Stimulated activated CD4-positive, alpha-beta T cell treated with anti-CD3 and anti-CD28 coated beads, Interleukin-2, amount 100 ng/mL, for 48 hours (primary cell): ENCODE data around the gene KMT2B.
A peak's percentile ranks its signal among the peaks of the same experiment; 100 is the strongest.
"Not testable (repeated sequence)": the region's sequence is repeated elsewhere in the genome, so short reads cannot be mapped to it uniquely, and the experiment has no call there.

Source experiments
- DNase-seq, 2 donors: peaks; one replicate each; pipeline ENCODE4 v3.0.0-alpha.2; 2020

Gene KMT2B

DNA sequence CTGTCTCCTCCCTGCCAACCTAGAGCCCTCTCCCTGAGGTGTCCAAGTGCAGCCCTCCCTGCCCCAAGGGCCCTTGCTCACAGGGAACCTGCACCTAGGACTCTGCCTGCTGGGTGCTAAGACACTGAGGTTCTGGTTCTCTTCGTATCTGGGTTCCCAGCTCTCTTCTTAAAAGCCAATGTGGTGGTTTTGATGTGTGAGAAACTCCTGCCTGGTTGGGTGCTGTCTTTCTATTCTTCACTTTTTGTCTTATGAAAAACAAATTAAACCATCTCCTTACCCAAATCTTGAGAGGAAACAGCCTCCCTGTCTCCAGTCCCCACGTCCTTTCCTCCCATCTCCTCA lies 4.3 kb upstream of the KMT2B start:
- DNase-seq: no peak

GRCh38 chr19:35713904-35714495 lies 3.8 kb upstream of the KMT2B start:
- DNase-seq: no peak

GRCh38 chr19:35714601-35715354 lies 3.0 kb upstream of the KMT2B start:
- DNase-seq: no peak

DNA sequence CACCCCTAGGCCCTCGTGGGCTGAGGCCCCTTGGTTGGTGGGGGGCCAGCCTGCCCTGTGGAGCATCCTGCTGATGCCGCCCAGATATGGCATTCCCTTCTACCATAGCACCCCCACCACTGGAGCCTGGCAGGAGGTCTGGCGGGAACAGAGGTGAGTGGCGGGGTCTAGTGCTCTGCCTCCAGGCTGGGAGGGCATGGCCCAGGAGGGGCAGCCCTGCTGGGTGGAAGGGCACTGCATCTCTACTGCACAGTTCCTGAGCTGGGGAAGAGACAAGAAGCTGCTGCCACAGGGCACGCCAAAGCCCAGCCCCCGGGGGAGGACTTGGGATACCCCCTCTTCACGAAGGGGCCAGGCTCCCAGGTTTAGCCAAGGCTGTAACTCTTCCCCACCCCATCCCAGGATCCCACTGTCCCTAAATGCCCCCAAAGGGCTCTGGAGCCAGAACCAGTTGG lies 2.4 kb upstream of the KMT2B start:
- DNase-seq: no peak

- no peak for DNase-seq
These were observed 1.6 kb upstream of the KMT2B start for GRCh38 chr19:35715981-35716800.

GRCh38 chr19:35716801-35717664 lies 770 bp upstream of the KMT2B start:
- peak; percentile 78 to 92 for DNase-seq

DNA sequence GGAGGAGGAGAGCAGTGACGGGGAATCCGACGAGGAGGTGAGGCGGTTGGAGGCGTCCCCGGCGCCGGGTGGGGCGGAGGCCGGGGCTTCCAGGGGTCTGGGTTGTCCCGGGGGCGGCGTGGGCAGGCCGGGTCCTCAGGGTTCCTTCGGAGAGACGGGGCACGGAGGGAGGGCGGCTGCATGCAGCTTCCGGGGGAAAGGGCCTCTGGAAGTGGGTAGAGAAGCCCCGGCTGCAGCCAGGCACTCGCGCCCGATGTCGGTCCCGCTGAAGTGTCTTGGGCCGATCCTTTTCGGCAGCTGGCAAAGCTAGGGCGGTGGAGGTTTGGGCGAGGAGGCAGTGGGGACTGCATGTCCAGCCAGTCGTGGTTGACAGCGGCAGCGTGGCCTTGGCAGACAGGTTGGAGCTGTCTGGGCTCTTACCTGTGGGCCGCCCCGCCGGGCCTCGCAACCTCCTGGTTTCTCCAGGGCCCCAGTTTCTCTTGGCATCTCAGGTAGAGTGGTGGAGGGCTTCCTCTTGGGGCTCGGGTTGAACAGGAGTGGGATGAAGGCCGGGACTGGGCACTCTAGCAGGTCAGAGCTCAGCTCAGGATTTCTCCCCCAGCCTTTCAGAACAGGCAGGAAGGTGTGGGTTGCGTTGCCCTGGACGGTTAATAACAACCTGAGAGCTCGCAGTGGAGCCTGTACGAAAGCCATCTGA lies 690 bp downstream of the KMT2B start:
- peak in 1 of 2 donors; percentile 67 for DNase-seq

- no peak for DNase-seq
These were observed 1.8 kb downstream of the KMT2B start for GRCh38 chr19:35719402-35720162.

GRCh38 chr19:35720163-35720524 lies 2.3 kb downstream of the KMT2B start:
- DNase-seq: no peak

GRCh38 chr19:35720648-35721047 lies 2.8 kb downstream of the KMT2B start:
- DNase-seq: no peak

GRCh38 chr19:35721374-35721773 lies 3.6 kb downstream of the KMT2B start:
- no peak for DNase-seq

- no peak for DNase-seq
These were observed 4.7 kb downstream of the KMT2B start for GRCh38 chr19:35722461-35722860.

- no peak for DNase-seq
These were observed 5.1 kb downstream of the KMT2B start for GRCh38 chr19:35722897-35723296.

- DNase-seq: no peak
These were observed 5.9 kb downstream of the KMT2B start for GRCh38 chr19:35723671-35724070.

- DNase-seq: not testable (repeated sequence)
These were observed 6.3 kb downstream of the KMT2B start for GRCh38 chr19:35724132-35724531.

- DNase-seq: no peak
These were observed 6.8 kb downstream of the KMT2B start for GRCh38 chr19:35724560-35724959.

GRCh38 chr19:35725216-35725861 lies 7.5 kb downstream of the KMT2B start:
- no peak for DNase-seq

DNA sequence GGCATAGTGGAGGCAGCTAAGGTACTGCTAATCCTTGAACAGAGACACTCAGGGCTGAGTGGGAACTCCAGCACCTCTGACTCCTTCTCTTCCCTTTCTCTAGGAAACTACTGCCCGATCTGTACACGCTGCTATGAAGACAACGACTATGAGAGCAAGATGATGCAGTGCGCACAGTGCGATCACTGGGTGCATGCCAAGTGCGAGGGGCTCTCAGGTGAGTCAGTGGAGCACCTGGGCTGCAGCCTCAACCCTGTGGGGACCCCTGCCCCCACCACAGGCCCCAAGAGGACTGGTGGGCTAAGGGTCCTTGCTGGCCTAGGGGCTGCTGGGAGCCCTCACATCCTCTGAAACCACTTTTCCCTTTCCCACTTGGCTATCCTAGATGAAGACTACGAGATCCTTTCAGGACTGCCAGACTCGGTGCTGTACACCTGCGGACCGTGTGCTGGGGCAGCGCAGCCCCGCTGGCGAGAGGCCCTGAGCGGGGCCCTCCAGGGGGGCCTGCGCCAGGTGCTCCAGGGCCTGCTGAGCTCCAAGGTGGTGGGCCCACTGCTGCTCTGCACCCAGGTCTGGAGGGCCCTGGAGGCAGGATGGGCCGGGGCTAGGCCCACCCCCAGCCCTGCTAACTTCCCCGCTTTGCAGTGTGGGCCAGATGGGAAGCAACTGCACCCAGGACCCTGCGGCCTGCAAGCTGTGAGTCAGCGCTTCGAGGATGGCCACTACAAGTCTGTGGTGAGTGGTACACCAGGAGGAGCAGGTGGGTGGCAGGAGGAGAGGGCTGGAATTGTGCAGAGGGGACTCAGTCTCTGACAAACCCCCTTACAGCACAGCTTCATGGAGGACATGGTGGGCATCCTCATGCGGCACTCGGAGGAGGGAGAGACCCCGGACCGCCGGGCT lies 9.5 kb downstream of the KMT2B start:
- no peak for DNase-seq

- DNase-seq: no peak
These were observed 10.3 kb downstream of the KMT2B start for GRCh38 chr19:35727956-35728706.
